SJCRH30 (cell line): ENCODE measurements around the gene ID2. TPM values are rescaled to one million over a fixed set of nuclear protein-coding genes. Genes with fewer than 3 reads are reported as not detected.

Experiments used
- total RNA-seq: library from RNA; depleted of rRNA; stranded (reverse); fragments of >200 nt; shearing (Covaris generic); gene quantifications from 2 replicates; pipeline ENCODE4 v1.2.3, GENCODE V29; 2014; rRNA removed

ID2 gene
- total RNA-seq, 1 experiment from 2014 or later, result 17.6 TPM

Other genes with a start within 250 kb of the ID2 start
- 43.6 and 53.4 TPM in 2 replicates for gene KIDINS220, start 155.6 kb downstream of the ID2 start, total RNA-seq